Raji (cell line): ENCODE results near the gene CLUH.

Source experiments
- POLR2A ChIP-seq: IDR thresholded peaks from 2 replicates; pipeline ENCODE4 v1.6.1; 2011; ENCODE audit warnings: low read depth, low read length, control low read depth; ENCODE audit not compliant: insufficient read depth

CLUH gene

GRCh38 chr17:2700030-2700490, 11.5 kb downstream of the CLUH start:
- no peak for TF ChIP-seq POLR2A

GRCh38 chr17:2697611-2698162, 13.9 kb downstream of the CLUH start:
- no peak for TF ChIP-seq POLR2A

GRCh38 chr17:2695961-2696760, 15.4 kb downstream of the CLUH start:
- no peak for TF ChIP-seq POLR2A

GRCh38 chr17:2695243-2695960, 16.2 kb downstream of the CLUH start:
- no peak for TF ChIP-seq POLR2A

GRCh38 chr17:2694381-2695242, 17.0 kb downstream of the CLUH start:
- TF ChIP-seq POLR2A = no peak

GRCh38 chr17:2693561-2694380, 17.8 kb downstream of the CLUH start:
- TF ChIP-seq POLR2A = no peak

GRCh38 chr17:2692781-2693135, 18.8 kb downstream of the CLUH start:
- no peak for TF ChIP-seq POLR2A

- TF ChIP-seq POLR2A = no peak
Measured at GRCh38 chr17:2691965-2692780, 19.4 kb downstream of the CLUH start.

GRCh38 chr17:2691069-2691871, 20.3 kb downstream of the CLUH start:
- no peak for TF ChIP-seq POLR2A

- TF ChIP-seq POLR2A = no peak
Measured at GRCh38 chr17:2690165-2691068, 21.1 kb downstream of the CLUH start.

GRCh38 chr17:2689411-2690164, 22.0 kb downstream of the CLUH start:
- TF ChIP-seq POLR2A = no peak
